ENCODE data around the gene TRIM49C. TPM values are rescaled to one million over a fixed set of nuclear protein-coding genes. Genes with fewer than 3 reads are reported as not detected.
"Not testable (repeated sequence)": the region's sequence is repeated elsewhere in the genome, so short reads cannot be mapped to it uniquely, and the experiment has no call there.

The TRIM49C gene, protein sequence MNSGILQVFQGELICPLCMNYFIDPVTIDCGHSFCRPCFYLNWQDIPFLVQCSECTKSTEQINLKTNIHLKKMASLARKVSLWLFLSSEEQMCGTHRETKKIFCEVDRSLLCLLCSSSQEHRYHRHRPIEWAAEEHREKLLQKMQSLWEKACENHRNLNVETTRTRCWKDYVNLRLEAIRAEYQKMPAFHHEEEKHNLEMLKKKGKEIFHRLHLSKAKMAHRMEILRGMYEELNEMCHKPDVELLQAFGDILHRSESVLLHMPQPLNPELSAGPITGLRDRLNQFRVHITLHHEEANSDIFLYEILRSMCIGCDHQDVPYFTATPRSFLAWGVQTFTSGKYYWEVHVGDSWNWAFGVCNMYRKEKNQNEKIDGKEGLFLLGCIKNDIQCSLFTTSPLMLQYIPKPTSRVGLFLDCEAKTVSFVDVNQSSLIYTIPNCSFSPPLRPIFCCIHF
- not detected in 2 replicates for total RNA-seq (2021; fragmentation: NEBNext Ultra II Directional; extraction: Animal tissue kit (Norgen Biotek cat#: 25700))
- not detected in 2 replicates for polyA plus RNA-seq (2011; rRNA removed)
- not detected for polyA plus RNA-seq (2011; cell fraction: cytosol; rRNA removed)
- not detected for polyA plus RNA-seq (2011; cell fraction: nucleus; rRNA removed)
- not detected in 4 replicates for polyA plus RNA-seq (2012, experiment 1 of 2)
- polyA plus RNA-seq (2012, experiment 2 of 2): not detected
- not detected for polyA plus RNA-seq (2013, experiment 1 of 2)
- not detected for polyA plus RNA-seq (2013, experiment 2 of 2)
- not detected in 2 replicates for polyA minus RNA-seq (2011; rRNA and poly(A)+ RNA removed)
- not detected for polyA minus RNA-seq (2011; cell fraction: cytosol; rRNA and poly(A)+ RNA removed)
- not detected for polyA minus RNA-seq (2011; cell fraction: nucleus; rRNA and poly(A)+ RNA removed)
- long read RNA-seq, experiment 1: 0 reads
- long read RNA-seq, experiment 2: 0 reads

GRCh38 chr11:90030806-90031205 lies at the start of gene TRIM49C:
Gene TRIM49C (plus strand): TSS chr11:90031106. CDS start chr11:90035212, 4,106 bp downstream.
- H3K4me3 ChIP-seq (ENCODE audit: extremely low read depth in 1 of 4, insufficient read depth in 2 of 4, low read depth in 3 of 4, low read length in 4 of 4); H3K79me1 ChIP-seq (ENCODE audit: low read depth, low read length); POLR2A ChIA-PET (ENCODE audit: partially characterized antibody); H3K27ac ChIP-seq (ENCODE audit: low read depth, low read length); H2BK12ac ChIP-seq (ENCODE audit: low read depth, low read length); H4K8ac ChIP-seq (ENCODE audit: extremely low read depth, insufficient read depth, low read length); H3K36me3 ChIP-seq (ENCODE audit: control insufficient read depth in 2 of 4, insufficient read depth in 4 of 4, low read length in 3 of 4); H3K9me3 ChIP-seq (ENCODE audit: insufficient read depth in 2 of 2, low read depth in 1 of 2, low read length in 1 of 2); H2BK120ac ChIP-seq (replicated peaks; ENCODE audit: low read depth, low read length); H3K79me2 ChIP-seq (ENCODE audit: control insufficient read depth in 1 of 2, insufficient read depth in 2 of 2, low read length in 2 of 2); DNase-seq (ENCODE audit: low read depth in 1 of 2, low spot score in 2 of 2); H3K23me2 ChIP-seq (ENCODE audit: low read depth, low read length); H2AFZ ChIP-seq (ENCODE audit: low read length); H3K18ac ChIP-seq (ENCODE audit: extremely low read depth, low read length); H4K91ac ChIP-seq (replicated peaks; ENCODE audit: insufficient read length, low read length); H3K4me1 ChIP-seq (replicated peaks in 1 of 4; ENCODE audit: control insufficient read depth in 3 of 4, insufficient read depth in 4 of 4, low read length in 3 of 4); H4K20me1 ChIP-seq (replicated peaks in 1 of 2; ENCODE audit: control insufficient read depth in 1 of 2, insufficient read depth in 2 of 2, low read length in 2 of 2); H3K56ac ChIP-seq (replicated peaks; ENCODE audit: insufficient read length, low read depth, low read length); H3K23ac ChIP-seq (ENCODE audit: insufficient read length); H2BK5ac ChIP-seq (ENCODE audit: low read depth, low read length); H3K14ac ChIP-seq (ENCODE audit: insufficient read length); H4K5ac ChIP-seq (ENCODE audit: insufficient read length, low read depth, low read length); H3K27me3 ChIP-seq (replicated peaks in 1 of 4; ENCODE audit: control insufficient read depth in 3 of 4, extremely low read depth in 1 of 4, insufficient read depth in 3 of 4, low read length in 3 of 4); H3K4me2 ChIP-seq (ENCODE audit: insufficient read depth in 1 of 2, low read depth in 2 of 2, low read length in 2 of 2); H3K4ac ChIP-seq (replicated peaks; ENCODE audit: insufficient read length, low read depth, low read length); H2BK15ac ChIP-seq (ENCODE audit: low read length); H3K9ac ChIP-seq (replicated peaks in 1 of 4; ENCODE audit: extremely low read depth in 1 of 4, low read depth in 3 of 4, low read length in 3 of 4); CTCF ChIA-PET (ENCODE audit: partially characterized antibody); H2BK20ac ChIP-seq (ENCODE audit: low read length); H2AK5ac ChIP-seq (ENCODE audit: low read depth, low read length); FAIRE-seq: not testable (repeated sequence)
- 90% methylated on average over 1 of the region's 2 CpGs; no CpG with 5 or more reads in 1 of the 2 experiments for WGBS, 2 experiments (ENCODE audit: extremely low coverage in 1 of 2, insufficient coverage in 1 of 2, insufficient read length in 1 of 2, insufficient replicate concordance in 2 of 2, low coverage in 1 of 2, low lambda C conversion rate in 2 of 2, missing lambda C conversion rate in 1 of 2)

All from H1 (cell line).